Measurements from ENCODE around the gene EIF4G3.

GRCh38 chr1:21084111-21084810 is 92.4 kb downstream of the EIF4G3 start:
- TF ChIP-seq ATF7 (IDR thresholded peaks at IDR 0.05; ENCODE audit: low read depth) (no peak), ZNF207 (IDR thresholded peaks at IDR 0.05; ENCODE audit: borderline replicate concordance) (no peak), POLR2A (IDR thresholded peaks at IDR 0.05; ENCODE audit: low read depth, low read length) (no peak), BCL11A (IDR thresholded peaks at IDR 0.05; ENCODE audit: low read depth, low read length) (no peak)
- TF ChIP-seq, protein P1, sequence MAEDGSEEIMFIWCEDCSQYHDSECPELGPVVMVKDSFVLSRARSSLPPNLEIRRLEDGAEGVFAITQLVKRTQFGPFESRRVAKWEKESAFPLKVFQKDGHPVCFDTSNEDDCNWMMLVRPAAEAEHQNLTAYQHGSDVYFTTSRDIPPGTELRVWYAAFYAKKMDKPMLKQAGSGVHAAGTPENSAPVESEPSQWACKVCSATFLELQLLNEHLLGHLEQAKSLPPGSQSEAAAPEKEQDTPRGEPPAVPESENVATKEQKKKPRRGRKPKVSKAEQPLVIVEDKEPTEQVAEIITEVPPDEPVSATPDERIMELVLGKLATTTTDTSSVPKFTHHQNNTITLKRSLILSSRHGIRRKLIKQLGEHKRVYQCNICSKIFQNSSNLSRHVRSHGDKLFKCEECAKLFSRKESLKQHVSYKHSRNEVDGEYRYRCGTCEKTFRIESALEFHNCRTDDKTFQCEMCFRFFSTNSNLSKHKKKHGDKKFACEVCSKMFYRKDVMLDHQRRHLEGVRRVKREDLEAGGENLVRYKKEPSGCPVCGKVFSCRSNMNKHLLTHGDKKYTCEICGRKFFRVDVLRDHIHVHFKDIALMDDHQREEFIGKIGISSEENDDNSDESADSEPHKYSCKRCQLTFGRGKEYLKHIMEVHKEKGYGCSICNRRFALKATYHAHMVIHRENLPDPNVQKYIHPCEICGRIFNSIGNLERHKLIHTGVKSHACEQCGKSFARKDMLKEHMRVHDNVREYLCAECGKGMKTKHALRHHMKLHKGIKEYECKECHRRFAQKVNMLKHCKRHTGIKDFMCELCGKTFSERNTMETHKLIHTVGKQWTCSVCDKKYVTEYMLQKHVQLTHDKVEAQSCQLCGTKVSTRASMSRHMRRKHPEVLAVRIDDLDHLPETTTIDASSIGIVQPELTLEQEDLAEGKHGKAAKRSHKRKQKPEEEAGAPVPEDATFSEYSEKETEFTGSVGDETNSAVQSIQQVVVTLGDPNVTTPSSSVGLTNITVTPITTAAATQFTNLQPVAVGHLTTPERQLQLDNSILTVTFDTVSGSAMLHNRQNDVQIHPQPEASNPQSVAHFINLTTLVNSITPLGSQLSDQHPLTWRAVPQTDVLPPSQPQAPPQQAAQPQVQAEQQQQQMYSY (CRISPR knock-in tag; IDR thresholded peaks at IDR 0.05): no peak
- TF ChIP-seq, protein P2, sequence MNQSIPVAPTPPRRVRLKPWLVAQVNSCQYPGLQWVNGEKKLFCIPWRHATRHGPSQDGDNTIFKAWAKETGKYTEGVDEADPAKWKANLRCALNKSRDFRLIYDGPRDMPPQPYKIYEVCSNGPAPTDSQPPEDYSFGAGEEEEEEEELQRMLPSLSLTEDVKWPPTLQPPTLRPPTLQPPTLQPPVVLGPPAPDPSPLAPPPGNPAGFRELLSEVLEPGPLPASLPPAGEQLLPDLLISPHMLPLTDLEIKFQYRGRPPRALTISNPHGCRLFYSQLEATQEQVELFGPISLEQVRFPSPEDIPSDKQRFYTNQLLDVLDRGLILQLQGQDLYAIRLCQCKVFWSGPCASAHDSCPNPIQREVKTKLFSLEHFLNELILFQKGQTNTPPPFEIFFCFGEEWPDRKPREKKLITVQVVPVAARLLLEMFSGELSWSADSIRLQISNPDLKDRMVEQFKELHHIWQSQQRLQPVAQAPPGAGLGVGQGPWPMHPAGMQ (IDR thresholded peaks at IDR 0.05; ENCODE audit: borderline replicate concordance): no peak

Measured in GM12878 (cell line).